Endodermal cell (in vitro differentiated cells): ENCODE results near the gene DENND4A. TPM values are rescaled to one million over a fixed set of nuclear protein-coding genes. Genes with fewer than 3 reads are reported as not detected.

Source experiments
- DNase-seq: peaks from one replicate; pipeline ENCODE4 v3.0.0-alpha.2; 2017
- H3K27ac ChIP-seq: 2 replicates; pipeline ENCODE4 v1.5.1; 2013; ENCODE audit warnings: mild to moderate bottlenecking, low read depth, low read length, moderate library complexity
- H3K27me3 ChIP-seq: 2 replicates; pipeline ENCODE4 v1.6.1; 2013; ENCODE audit warnings: mild to moderate bottlenecking, low read length, moderate library complexity; ENCODE audit not compliant: insufficient read depth, control insufficient read depth, poor library complexity, severe bottlenecking
- H3K36me3 ChIP-seq: 2 replicates; pipeline ENCODE4 v1.7.0; 2013; ENCODE audit warnings: mild to moderate bottlenecking, low read length, moderate library complexity; ENCODE audit not compliant: control insufficient read depth, insufficient read depth
- H3K4me1 ChIP-seq: one replicate; pipeline ENCODE4 v1.7.0; 2013; ENCODE audit warnings: low read length; ENCODE audit not compliant: control insufficient read depth, insufficient read depth
- H3K4me3 ChIP-seq: 2 replicates; pipeline ENCODE4 v1.5.1; 2013; ENCODE audit warnings: mild to moderate bottlenecking, low read length, moderate library complexity
- H3K9ac ChIP-seq: 2 replicates; pipeline ENCODE4 v1.6.1; 2013; ENCODE audit warnings: mild to moderate bottlenecking, low read length, moderate library complexity; ENCODE audit not compliant: poor library complexity, severe bottlenecking; ENCODE audit errors: extremely low read depth
- H3K9me3 ChIP-seq: 2 replicates; pipeline ENCODE4 v1.6.1; 2013; ENCODE audit warnings: mild to moderate bottlenecking, low read length, moderate library complexity; ENCODE audit not compliant: control insufficient read depth
- H3K27ac Mint-ChIP-seq: 2 replicates; pipeline ENCODE4 v1.8.0; 2020; ENCODE audit warnings: mixed read lengths
- H3K27me3 Mint-ChIP-seq: 2 replicates; pipeline ENCODE4 v1.8.0; 2021; ENCODE audit warnings: mild to moderate bottlenecking, mixed read lengths; ENCODE audit not compliant: insufficient read depth
- H3K36me3 Mint-ChIP-seq: 2 replicates; pipeline ENCODE4 v1.8.0; 2020; ENCODE audit warnings: low read depth, mixed read lengths
- H3K4me1 Mint-ChIP-seq: 2 replicates; pipeline ENCODE4 v1.8.0; 2020; ENCODE audit warnings: mixed read lengths
- H3K4me3 Mint-ChIP-seq: 2 replicates; pipeline ENCODE4 v1.8.0; 2020; ENCODE audit warnings: mild to moderate bottlenecking, moderate library complexity, mixed read lengths
- H3K9me3 Mint-ChIP-seq: 2 replicates; pipeline ENCODE4 v1.8.0; 2020; ENCODE audit warnings: mild to moderate bottlenecking, mixed read lengths
- WGBS, 2 experiments: methylation state at CpG; one replicate each; pipeline versions ENCODE4 v1.1.5 to v1.1.7; 2013; ENCODE audit warnings: missing lambda C conversion rate in 2 of 2, mixed read lengths in 1 of 2; ENCODE audit not compliant: insufficient coverage in 1 of 2, insufficient read length in 1 of 2; 5-methylcytosine and 5-hydroxymethylcytosine counted together
- total RNA-seq, 2 donors: library from RNA; stranded (reverse); fragmentation: NEBNext Ultra II Directional in 1 of 2; extraction: Animal tissue kit (Norgen Biotek cat#: 25700) in 1 of 2; gene quantifications; 2 replicates in 1 of 2; 3 replicates in 1 of 2; pipeline ENCODE4 v1.2.1, GENCODE V29; 2021
- TF ChIP-seq, protein P1 (sequence below): fragments of 200-600 bp; sonication (generic); conservative IDR thresholded peaks from 2 replicates; pipeline ENCODE4 v1.5.0; 2021; ENCODE audit warnings: antibody characterized with exemption, mild to moderate bottlenecking

DENND4A gene
- total RNA-seq, 2 donors from 2014 or later, result 7.3 to 9.8 TPM

GRCh38 chr15:65793818-65794104 lies 1.7 kb upstream of the DENND4A start:
- DNase-seq, result no peak

DNA sequence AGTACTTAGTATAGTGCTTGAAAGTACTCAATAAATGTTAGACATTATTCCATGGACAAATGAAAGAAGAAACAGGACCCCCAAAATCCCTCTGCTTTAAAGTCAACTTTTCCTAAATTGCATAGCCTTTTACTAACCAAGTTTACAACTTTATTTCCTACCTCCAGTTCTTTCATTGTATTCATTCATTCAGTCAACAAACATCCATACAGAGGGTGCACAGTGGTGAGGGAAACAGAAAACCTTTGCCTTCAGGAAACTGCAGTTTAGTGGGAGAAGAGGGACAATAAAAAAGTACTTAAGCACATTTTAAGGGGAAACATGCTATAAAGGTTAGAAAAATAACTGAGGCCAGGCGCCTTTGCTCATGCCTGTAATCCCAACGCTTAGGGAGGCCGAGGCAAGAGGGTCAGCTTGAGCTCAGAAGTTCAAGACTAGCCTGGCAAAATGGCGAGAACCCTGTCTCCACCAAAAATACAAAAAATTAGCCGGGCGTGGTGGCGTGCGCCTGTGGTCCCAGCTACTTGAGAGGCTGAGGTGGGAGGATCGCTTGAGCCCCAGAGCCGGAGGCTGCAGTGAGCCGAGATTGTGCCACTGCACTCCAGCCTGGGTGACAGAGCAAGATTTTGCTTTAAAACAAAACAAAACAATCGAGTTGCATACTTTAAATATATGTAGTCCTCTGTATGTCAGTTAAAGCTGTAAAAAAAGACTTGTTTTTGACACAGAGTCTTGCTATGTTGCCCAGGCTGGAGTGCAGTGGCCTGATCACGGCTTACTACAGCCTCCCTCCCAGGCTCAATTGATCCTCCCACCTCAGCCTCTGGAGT lies 1.1 kb upstream of the DENND4A start:
- TF ChIP-seq, protein P1, sequence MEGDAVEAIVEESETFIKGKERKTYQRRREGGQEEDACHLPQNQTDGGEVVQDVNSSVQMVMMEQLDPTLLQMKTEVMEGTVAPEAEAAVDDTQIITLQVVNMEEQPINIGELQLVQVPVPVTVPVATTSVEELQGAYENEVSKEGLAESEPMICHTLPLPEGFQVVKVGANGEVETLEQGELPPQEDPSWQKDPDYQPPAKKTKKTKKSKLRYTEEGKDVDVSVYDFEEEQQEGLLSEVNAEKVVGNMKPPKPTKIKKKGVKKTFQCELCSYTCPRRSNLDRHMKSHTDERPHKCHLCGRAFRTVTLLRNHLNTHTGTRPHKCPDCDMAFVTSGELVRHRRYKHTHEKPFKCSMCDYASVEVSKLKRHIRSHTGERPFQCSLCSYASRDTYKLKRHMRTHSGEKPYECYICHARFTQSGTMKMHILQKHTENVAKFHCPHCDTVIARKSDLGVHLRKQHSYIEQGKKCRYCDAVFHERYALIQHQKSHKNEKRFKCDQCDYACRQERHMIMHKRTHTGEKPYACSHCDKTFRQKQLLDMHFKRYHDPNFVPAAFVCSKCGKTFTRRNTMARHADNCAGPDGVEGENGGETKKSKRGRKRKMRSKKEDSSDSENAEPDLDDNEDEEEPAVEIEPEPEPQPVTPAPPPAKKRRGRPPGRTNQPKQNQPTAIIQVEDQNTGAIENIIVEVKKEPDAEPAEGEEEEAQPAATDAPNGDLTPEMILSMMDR, result no peak
- DNase-seq, result no peak
- Mint-ChIP-seq H3K27me3 (no peaks in the 10 kb centered on the region), H3K36me3 (no peaks in the 10 kb centered on the region), H3K9me3 (no peaks in the 10 kb centered on the region), H3K27ac (peak overlapping the region; percentile 97), H3K4me1 (peaks cover 20% of the 10 kb centered on the region), H3K4me3 (peak overlapping the region; percentile 89)
- H3K27ac ChIP-seq, result no peak overlapping the region
- H3K36me3 ChIP-seq, result no peaks in the 10 kb centered on the region
- H3K4me3 ChIP-seq, result peak overlapping the region; percentile 92
- no peaks in the 10 kb centered on the region for H3K27me3 ChIP-seq
- peak overlapping the region; percentile 82 for H3K9ac ChIP-seq
- no peaks in the 10 kb centered on the region for H3K9me3 ChIP-seq
- H3K4me1 ChIP-seq, result no peaks in the 10 kb centered on the region
- 87 to 94% methylated on average over 13 of the region's 13 CpGs for WGBS, 2 experiments

More at GRCh38 chr15:65793818-65794104, 1.7 kb upstream of the DENND4A start:
- no peaks in the 10 kb centered on the region for H3K9me3 Mint-ChIP-seq
- H3K36me3 Mint-ChIP-seq, result no peaks in the 10 kb centered on the region
- H3K4me3 Mint-ChIP-seq, result no peak overlapping the region
- TF ChIP-seq, protein P1, result no peak
- WGBS, 2 experiments, result 91 to 100% methylated on average over 1 to 2 of the region's 2 CpGs
- Histone ChIP-seq H3K4me3 (no peak overlapping the region), H3K36me3 (no peaks in the 10 kb centered on the region), H3K4me1 (no peaks in the 10 kb centered on the region), H3K9me3 (no peaks in the 10 kb centered on the region), H3K27ac (no peak overlapping the region), H3K27me3 (no peaks in the 10 kb centered on the region), H3K9ac (no peak overlapping the region)
- H3K4me1 Mint-ChIP-seq, result peaks cover 20% of the 10 kb centered on the region
- H3K27ac Mint-ChIP-seq, result no peak overlapping the region
- H3K27me3 Mint-ChIP-seq, result no peaks in the 10 kb centered on the region

DNA sequence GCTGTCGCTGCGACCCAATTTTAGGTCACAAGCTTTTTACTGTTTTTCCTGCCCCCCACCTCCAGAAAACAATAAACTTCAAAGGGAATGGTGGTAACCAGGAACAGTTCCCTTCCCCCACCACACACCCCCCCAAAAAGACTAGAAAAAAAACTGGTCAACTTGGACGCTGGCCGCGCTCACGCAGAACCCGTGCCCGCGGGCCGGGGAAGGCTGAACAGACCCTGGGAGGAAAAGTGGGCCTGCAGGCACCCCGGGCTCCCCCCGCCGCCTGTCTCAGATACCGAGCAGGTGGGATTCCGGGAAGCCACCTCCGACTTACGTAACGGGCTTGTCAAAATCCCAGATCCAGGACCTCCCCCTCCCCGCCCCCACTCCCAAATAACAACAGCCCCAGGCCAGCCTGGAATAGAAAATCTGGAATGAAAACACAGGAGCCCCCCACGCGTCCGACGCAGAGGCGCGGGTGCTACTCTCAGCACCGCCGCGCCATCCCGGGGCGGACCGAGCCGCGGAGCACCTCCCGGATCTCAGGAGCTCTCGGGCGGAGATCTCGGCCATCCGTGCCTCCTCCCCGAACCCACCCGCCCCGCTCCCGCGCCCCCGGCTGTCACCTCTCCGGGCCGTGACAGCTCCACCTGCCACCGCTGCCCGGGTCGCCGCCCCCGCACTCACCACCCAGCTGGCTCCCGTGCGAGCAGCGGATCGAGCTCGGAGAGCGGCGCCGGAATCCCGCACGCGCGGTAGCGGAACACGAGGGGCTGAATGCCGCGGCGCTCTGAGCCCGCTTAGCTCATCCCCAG lies 557 bp downstream of the DENND4A start:
- DNase-seq, result no peak
- no peaks in the 10 kb centered on the region for H3K27me3 ChIP-seq
- TF ChIP-seq, protein P1, result no peak
- H3K36me3 Mint-ChIP-seq, result no peaks in the 10 kb centered on the region
- H3K9me3 ChIP-seq, result no peaks in the 10 kb centered on the region
- H3K9me3 Mint-ChIP-seq, result no peaks in the 10 kb centered on the region
- peak overlapping the region; percentile 84 for H3K27ac Mint-ChIP-seq
- peaks cover 17% of the 10 kb centered on the region for H3K4me1 Mint-ChIP-seq
- no peaks in the 10 kb centered on the region for H3K27me3 Mint-ChIP-seq
- H3K4me3 Mint-ChIP-seq, result peak overlapping the region; percentile 89
- H3K27ac ChIP-seq, result peak overlapping the region; percentile 51
- WGBS, 2 experiments, result 0 to 1% methylated on average over 14 to 68 of the region's 69 CpGs
- H3K9ac ChIP-seq, result peak overlapping the region; percentile 82
- H3K4me3 ChIP-seq, result peak overlapping the region; percentile 92
- H3K36me3 ChIP-seq, result no peaks in the 10 kb centered on the region
- no peaks in the 10 kb centered on the region for H3K4me1 ChIP-seq
